ENCODE results near the gene SLC25A26.
"Not testable (repeated sequence)": the region's sequence is repeated elsewhere in the genome, so short reads cannot be mapped to it uniquely, and the experiment has no call there.

The SLC25A26 gene

DNA sequence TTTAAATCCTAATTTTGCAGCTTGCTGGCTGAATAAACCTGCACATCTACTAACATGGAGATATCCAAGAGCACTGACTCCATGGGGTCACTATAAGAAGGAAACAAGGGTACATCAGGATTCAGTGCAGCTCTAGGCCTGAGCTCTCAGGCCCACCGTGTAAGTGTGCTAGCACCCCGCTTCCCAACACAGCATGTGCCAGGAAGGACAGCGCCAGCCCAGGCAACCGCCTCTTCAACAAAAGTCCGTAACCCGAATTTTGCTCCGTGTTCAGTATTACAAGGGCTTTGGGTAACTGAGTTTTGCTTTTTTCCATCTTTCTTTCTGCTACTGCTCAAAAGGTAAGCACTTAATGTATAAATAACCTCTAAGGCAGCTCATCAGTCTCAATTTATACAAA is 190.2 kb downstream of the SLC25A26 start:
- no peak for DNase-seq (ENCODE audit: low read depth in 2 of 2)

DNA sequence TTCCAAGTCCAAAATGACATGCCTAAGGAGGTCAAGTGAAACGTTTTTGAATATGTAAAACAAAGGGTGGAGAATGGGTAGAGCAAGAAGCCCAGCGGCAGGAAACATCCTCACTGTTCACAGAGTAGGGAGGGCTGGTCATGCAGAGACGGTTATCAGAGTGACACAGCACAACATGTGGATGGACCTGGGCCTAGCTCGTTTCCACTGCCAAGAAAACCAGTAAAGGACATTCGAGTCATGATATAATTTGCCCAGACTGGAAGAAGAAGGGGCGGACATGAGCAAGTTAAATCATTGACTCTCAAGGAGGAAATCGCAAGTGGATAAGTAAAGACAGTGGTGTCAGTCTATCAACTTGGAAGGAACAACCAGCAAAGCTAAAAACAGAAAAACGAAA is 190.7 kb downstream of the SLC25A26 start:
- no peak for DNase-seq (ENCODE audit: low read depth in 2 of 2)

DNA sequence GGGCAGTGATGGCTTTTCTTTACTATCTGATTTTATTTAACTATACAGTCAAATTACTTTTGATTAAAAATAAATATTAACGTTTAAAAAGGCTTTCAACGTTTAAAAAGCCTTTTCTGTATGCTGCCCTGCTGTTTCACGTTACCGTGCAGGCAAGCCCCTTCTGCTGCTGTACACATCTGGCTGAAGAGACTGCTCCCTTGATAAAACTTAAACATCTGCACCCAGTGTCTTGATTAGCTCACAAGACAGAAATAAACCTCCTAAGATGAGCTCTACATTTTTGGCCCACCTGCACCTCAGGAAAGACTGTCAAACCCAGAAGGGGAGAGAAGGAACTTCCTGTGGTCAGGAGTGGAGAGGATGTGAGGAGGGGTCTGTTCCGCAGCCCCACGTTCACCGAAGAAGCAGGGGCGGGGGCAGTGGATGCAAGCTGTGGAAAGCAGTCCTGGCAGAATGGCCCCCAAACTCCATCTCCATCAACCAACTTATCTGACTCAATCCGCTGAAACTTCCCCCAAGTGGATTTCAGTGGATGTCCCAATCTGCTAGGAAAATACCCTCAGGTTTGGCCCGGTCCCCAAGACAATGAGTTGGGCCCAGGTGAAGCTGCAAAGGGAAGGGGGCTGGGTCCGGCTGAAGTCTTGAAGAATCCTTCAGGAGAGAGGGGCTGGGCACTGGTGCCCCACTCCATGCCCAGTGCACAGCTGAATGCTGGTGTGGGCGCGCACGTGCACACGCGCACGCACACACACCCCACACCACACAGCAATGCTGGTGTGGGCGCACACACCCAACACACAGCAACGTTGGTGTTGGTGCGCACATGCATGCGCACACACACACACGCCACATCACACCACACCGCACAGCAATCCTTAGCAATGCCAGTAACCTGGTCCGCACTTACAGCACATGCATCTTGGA is 191.4 kb downstream of the SLC25A26 start:
- DNase-seq (ENCODE audit: low read depth in 2 of 2): no peak

DNA sequence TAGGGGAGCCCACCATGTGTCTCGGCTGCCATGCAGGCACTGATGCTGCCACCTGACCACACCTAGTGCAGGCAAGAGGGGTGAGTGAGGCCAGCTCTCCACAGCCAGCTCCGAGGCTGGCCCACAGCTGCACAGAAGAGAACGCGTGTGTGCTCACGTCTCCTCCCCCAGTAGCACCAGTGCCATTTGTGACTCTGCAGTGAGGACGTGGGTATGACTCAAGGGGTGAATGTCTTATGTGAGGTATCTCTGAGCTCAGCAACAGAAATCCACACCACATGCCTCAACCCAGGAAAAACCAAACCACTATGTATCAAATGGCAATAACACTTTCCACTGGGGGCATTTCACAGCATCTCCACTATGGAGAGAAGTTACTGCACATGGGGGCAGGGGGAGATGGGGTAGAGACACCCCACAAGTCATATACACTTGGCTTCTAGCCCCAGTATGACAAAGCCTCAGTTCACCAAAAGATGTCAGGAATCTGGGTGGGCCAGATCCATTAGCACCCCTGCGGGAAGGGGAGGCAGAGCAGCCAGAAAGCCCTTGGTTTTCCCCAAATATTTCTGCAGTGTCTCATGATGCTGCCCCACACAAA is 192.4 kb downstream of the SLC25A26 start:
- no peak for DNase-seq (ENCODE audit: low read depth in 2 of 2)

DNA sequence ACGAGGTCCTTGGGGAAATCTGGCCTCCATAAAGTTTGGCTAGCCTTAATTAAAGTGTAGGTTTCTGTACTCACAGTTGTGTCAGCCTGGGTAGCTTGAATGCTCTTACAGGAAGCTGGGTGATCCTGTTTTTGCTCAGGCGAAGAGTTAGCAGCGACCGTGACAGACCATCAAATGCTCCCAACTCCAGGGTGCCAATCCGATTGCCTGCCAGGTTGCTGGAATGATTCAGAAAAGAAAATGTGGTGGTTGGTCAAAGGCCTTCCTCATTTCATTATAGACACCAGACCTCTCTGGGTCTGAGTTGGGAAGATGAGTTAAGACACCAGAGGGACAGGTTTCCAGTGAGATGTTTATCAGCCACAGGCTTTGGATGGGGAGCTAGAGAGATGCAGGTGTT is 194.0 kb downstream of the SLC25A26 start:
- no peak for DNase-seq (ENCODE audit: low read depth in 2 of 2)

DNA sequence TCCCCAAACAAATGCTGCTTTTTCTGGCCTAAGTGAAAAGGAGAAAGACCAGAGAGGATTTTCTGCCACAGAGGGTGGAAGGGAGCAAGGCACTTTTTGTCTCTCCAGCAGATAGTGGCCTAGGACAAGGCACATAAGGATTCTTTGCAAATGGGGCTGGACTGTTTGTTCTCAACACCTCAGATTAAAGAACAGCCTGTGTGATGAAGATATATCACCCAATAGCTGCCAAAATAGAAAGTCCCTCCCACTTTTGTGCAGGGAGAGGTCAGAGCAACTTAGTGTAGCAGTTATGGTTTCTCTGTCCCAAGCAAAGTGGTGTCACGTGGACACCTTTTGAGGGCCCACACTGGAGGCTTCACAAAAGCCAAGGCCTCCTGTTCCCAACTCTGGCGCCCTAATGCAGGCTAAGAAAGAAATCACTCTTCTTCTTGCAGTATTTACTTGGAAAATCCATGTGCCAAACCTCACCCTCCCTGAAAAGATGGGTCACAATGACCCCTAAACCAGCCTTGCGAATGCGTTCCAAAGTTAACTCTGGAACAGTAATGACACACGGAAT is 195.1 kb downstream of the SLC25A26 start:
- no peak for DNase-seq (ENCODE audit: low read depth in 2 of 2)

DNA sequence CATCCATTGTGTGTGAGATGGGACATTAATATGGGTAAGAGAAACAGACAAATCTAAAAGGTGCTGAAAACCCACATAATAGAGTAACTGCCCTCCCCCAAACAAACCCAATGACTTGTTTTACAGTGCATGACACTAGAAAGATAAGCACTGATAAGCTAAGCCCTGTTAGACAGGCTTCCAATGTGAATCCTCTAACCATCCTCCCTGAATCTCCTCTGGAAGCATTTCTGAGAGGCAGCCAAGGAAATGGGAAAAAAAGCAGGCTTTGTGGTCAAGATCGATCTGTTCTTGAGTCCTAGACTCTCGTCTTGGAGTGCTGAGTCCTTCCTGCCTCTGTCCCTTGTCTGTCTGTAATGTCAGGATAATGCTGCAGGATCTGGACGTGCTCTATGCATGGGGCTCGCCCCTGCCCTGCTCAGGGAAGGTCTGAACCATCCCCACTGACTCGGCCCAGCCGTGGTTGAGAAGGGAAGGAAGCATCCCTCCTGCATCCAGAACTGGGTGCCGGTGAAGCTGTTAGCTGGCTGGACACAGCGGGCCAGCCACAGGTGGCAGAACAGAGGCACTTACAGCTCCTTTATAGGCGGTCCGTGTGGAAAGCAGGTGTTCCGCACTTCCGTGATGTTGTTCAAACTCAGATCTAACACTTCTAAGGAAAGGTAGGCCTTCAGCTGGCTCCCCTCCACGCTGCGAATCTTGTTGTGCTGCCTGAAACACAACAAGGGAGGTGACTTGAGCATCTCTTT is 195.9 kb downstream of the SLC25A26 start:
- no peak for DNase-seq (ENCODE audit: low read depth in 2 of 2)

DNA sequence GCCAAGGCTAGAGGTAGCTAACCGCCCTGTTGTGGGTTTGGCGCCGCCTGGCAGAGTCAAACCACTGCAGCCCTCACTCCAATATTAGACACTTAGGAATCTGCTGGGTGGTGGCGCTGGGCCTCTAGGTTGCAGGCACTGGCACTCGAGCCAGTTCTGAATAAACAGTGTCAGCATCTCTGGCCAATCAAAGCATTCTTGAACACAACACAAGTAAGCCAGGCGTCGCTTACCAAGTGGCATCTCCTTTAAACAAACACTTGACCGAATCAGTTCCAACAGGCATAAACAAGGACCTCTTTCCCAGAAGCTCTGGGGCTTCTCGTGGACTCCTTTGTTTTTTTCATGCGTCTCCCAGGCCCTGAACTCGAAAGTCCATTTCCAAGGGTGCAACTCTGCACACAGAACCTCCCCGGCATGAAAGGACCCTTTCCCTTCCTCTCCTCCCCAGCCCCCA is 197.7 kb downstream of the SLC25A26 start:
- no peak for DNase-seq (ENCODE audit: low read depth in 2 of 2)

DNA sequence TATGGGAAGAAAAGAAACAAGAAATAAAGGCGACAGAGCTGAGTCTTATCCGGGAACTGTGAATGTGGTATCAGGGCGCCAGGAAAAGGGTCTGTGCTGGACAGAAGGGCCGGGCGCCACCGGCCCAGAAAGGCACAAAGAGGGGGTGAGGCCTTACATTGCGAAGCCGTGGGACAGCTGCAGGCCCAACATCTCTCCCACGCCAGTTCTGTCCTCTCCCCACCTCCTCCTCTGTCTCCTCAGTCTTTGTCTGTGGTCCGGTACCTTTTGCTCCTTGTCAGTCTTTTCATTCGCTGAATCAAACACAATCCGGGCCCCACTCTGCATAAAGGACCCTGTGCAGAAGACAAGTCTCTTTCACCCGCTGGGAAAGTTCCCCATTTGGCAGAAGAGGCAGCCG is 198.2 kb downstream of the SLC25A26 start:
- no peak for DNase-seq (ENCODE audit: low read depth in 2 of 2)

DNA sequence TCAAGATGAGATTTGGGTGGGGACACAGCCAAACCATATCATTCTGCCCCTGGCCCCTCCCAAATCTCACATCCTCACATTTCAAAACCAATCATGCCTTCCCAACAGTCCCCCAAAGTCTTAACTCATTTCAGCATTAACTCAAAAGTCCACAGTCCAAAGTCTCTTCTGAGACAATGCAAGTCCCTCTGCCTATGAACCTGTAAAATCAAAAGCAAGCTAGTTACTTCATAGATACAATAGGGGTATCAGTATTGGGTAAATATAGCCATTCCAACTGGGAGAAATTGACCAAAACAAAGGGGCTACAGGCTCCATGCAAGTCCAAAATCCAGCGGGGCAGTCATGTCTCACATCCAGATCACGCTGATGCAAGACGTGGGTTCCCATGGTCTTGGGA is 200.3 kb downstream of the SLC25A26 start:
- DNase-seq (ENCODE audit: low read depth in 2 of 2): not testable (repeated sequence)

DNA sequence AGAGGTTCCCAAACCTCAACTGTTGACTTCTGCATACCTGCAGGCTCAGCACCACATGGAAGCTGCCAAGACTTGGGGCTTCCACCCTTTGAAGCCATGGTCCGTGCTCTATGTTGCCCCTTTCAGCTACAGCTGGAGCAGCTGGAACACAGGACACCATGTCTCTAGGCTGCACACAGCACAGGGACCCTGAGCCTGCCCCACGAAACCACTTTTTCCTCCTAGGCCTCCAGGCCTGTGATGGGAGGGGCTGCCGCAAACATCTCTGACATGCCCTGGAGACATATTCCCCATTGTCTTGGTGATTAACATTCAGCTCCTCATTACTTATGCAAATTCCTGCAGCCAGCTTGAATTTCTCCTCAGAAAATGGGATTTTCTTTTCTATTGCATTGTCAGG is 201.1 kb downstream of the SLC25A26 start:
- DNase-seq (ENCODE audit: low read depth in 2 of 2): not testable (repeated sequence)

DNA sequence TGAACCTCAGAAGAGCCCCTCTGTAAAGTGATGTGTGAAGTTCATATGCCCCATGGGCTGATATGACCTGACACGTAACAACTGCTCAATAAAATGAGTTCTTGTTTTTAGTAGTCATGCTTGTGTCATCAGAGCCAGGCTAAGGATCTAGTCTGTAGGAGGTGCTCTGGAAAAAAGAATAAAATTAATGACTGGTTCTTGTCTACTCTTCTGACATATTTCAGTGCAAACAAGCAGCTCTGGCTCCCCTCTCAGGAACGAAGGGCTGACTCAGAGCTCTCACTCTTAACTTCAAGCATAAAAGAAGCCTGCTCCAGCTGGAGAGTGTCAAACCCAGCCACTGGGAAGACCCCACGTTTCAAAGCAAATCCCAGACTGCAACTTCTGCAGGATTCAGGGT is 203.0 kb downstream of the SLC25A26 start:
- no peak for DNase-seq (ENCODE audit: low read depth in 2 of 2)

DNA sequence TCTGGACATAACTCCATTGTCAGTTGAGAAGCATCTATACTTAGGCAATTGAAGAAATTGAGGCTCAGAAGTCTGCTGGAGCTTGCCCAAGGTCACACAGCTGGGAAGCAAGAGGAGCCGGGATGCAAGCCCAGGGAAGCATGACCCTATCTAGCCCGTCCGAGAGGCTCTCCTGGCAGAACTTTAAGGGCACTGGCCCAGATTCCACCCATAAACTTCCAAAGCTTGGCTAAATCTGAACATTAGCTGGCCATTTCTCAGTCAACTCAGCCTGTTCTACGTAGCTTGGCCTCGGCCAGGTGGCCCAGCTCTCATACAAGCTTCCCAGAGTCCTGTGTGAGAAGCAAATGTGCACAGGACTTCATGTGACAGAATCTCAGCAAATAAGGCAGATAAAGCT is 204.2 kb downstream of the SLC25A26 start:
- no peak for DNase-seq (ENCODE audit: low read depth in 2 of 2)

DNA sequence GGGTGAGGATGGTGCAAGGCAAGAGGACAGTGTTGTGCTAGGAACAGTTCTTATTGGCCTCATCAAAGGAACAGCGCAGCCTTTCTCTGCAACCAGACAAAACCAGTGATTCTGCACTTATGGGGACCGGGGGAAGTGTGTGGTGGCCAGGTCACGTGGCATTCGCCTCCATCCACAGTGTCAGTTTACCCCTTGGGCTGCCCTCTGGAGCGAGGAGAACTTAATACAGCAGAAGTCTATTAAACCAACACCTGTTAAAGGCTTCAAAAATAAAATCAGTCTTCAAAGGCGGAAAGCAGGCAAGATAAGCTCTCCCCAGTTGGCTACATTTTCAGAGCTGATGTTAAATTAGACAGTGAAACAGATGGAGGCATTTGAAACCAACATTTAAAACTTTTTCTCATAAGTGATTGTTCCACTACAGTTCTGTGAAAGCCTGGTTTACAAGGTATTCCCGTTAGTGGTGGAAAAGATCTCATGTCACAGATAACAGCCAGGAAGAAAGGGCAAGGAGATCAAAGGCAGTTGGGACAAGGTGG is 204.8 kb downstream of the SLC25A26 start:
- no peak for DNase-seq (ENCODE audit: low read depth in 2 of 2)

DNA sequence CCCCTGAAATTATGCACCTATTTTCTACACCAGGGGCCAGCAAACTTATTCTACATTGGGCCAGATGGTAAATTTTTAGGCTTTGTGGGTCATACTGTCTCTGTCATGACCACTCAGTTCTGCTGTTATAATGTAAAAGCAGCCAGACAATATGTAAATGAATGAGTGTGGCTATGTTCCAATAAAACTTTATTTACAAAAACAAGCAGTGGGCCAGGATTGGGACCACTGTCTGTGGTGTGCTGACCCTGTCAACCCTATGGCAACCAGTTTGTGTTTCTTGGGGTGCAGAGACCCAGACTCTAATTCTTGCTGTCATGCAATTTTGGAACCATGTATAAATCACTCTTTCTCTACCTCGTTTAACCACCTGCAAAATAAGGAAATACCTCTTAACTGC is 205.3 kb downstream of the SLC25A26 start:
- DNase-seq (ENCODE audit: low read depth in 2 of 2): no peak

DNA sequence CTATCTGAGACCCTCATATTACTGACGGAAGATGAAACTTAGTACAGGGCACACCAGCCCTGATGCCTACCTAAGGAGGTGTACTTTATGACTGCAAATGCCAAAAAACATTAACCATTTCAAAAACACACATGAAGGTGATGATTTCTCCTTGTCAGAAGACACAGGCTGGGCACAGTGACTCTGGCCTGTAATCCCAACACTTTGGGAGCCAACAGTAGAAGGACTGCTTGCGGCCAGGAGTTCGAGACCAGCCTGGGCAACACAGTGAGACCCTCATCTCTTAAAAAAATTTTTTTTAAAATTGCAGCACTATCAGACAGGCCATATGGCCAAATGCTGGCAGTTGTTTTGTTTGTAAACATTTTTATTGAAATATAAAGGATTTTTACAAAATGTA is 206.6 kb downstream of the SLC25A26 start:
- no peak for DNase-seq (ENCODE audit: low read depth in 2 of 2)

DNA sequence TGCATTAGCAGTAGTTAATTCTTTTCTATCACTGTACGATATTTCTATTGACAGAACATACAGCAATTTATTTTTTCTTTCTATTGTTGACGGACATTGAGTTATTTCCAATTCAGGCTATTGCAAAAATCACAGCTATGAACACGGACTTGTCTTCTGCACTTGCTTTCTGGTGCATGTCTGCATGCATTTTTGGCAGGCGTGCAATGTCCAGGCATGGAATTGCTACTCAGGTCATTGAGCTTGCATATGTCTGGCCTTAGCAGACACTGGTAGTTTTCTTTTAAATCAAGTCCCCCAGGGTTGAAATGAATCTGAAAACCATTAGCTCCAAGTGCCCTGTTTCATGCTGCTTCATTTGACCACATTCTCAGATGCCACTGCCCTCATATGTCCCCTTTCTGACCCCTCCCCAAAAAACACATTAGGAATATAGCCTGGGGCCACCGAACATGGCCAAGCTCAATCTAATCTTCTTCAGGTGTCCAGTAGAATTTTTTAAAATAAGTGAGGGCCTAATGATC is 207.2 kb downstream of the SLC25A26 start:
- no peak for DNase-seq (ENCODE audit: low read depth in 2 of 2)

Data from stimulated activated CD8-positive, alpha-beta memory T cell treated with anti-CD3 and anti-CD28 coated beads, Interleukin-2, amount 100 ng/mL, for 48 hours (primary cell).